HG02938 (cell line): ENCODE measurements around the gene WFDC12.
"Not testable (repeated sequence)": the region's sequence is repeated elsewhere in the genome, so short reads cannot be mapped to it uniquely, and the experiment has no call there.

ENCODE experiments used
- ATAC-seq: cut with Tn5 transposase; IDR thresholded peaks from one replicate; pipeline ENCODE4 v1.9.1; 2021; ENCODE audit warnings: mild to moderate bottlenecking, moderate library complexity; ENCODE audit not compliant: unreplicated experiment

The WFDC12 gene

GRCh38 chr20:45124365-45124764, at the start of gene WFDC12:
Gene WFDC12 (minus strand): TSS chr20:45124465. CDS start chr20:45124447, 18 bp downstream.
- no peak for ATAC-seq

GRCh38 chr20:45173522-45173921, 49.3 kb upstream of the WFDC12 start:
- no peak for ATAC-seq

- no peak for ATAC-seq
These were observed 40.6 kb upstream of the WFDC12 start for GRCh38 chr20:45164906-45165305.

GRCh38 chr20:45163083-45163803, 39.0 kb upstream of the WFDC12 start:
- ATAC-seq, result no peak

GRCh38 chr20:45157962-45158361, 33.7 kb upstream of the WFDC12 start:
- no peak for ATAC-seq

- ATAC-seq, result no peak
These were observed 32.4 kb upstream of the WFDC12 start for GRCh38 chr20:45156713-45157112.

- not testable (repeated sequence) for ATAC-seq
These were observed 30.5 kb upstream of the WFDC12 start for GRCh38 chr20:45154794-45155193.

GRCh38 chr20:45154183-45154582, 29.9 kb upstream of the WFDC12 start:
- ATAC-seq, result no peak

- no peak for ATAC-seq
These were observed 29.5 kb upstream of the WFDC12 start for GRCh38 chr20:45153752-45154151.

- no peak for ATAC-seq
These were observed 28.9 kb upstream of the WFDC12 start for GRCh38 chr20:45153147-45153546.

GRCh38 chr20:45152405-45152804, 28.1 kb upstream of the WFDC12 start:
- no peak for ATAC-seq

- no peak for ATAC-seq
These were observed 24.8 kb upstream of the WFDC12 start for GRCh38 chr20:45149062-45149461.

- no peak for ATAC-seq
These were observed 16.6 kb upstream of the WFDC12 start for GRCh38 chr20:45140836-45141235.

GRCh38 chr20:45139733-45140375, 15.6 kb upstream of the WFDC12 start:
- ATAC-seq, result not testable (repeated sequence)

- no peak for ATAC-seq
These were observed 14.5 kb upstream of the WFDC12 start for GRCh38 chr20:45138561-45139300.

GRCh38 chr20:45136911-45137310, 12.6 kb upstream of the WFDC12 start:
- ATAC-seq, result no peak

- no peak for ATAC-seq
These were observed 3.8 kb upstream of the WFDC12 start for GRCh38 chr20:45128099-45128498.

GRCh38 chr20:45121388-45121787, 2.9 kb downstream of the WFDC12 start:
- no peak for ATAC-seq

- no peak for ATAC-seq
These were observed 4.6 kb downstream of the WFDC12 start for GRCh38 chr20:45119556-45120266.

- no peak for ATAC-seq
These were observed 6.2 kb downstream of the WFDC12 start for GRCh38 chr20:45118028-45118427.

- no peak for ATAC-seq
These were observed 6.7 kb downstream of the WFDC12 start for GRCh38 chr20:45117581-45117980.
